Caco-2 (cell line): ENCODE results near the gene AHNAK. TPM values are rescaled to one million over a fixed set of nuclear protein-coding genes. Genes with fewer than 3 reads are reported as not detected.
A peak's percentile ranks its signal among the peaks of the same experiment; 100 is the strongest.

Source experiments
- BruUV-seq: library from RNA; stranded (reverse); fragments of 400-500 nt; replicated peaks from 2 replicates; lab custom pipeline; 2021; lab: Mats Ljungman, UMichigan
- CTCF ChIA-PET: fragments of 300-600 bp; sonication (Branson Sonifier 250); formaldehyde crosslinking; loops from one replicate; lab custom pipeline; 2022; ENCODE audit warnings: antibody characterized with exemption; lab: Charles Lee
- POLR2A ChIA-PET: fragments of 300-600 bp; sonication (Branson Sonifier 250); formaldehyde crosslinking; loops from one replicate; lab custom pipeline; 2022; ENCODE audit warnings: antibody characterized with exemption; lab: Charles Lee
- DNase-seq, 2 experiments: peaks; one replicate each; pipeline versions ENCODE4 v3.0.0 to v3.0.0-alpha.2; 2020 to 2022
- H3K27me3 ChIP-seq: replicated peaks from 2 replicates; pipeline ENCODE4 v1.6.0; 2011; ENCODE audit warnings: low read length; ENCODE audit not compliant: control insufficient read depth, insufficient read depth
- H3K36me3 ChIP-seq: 2 replicates; pipeline ENCODE4 v1.5.1; 2011; ENCODE audit warnings: low read length; ENCODE audit not compliant: control insufficient read depth, insufficient read depth
- H3K4me1 ChIP-seq: fragments of 250-450 bp; sonication (Bioruptor Pico); 2 replicates; pipeline ENCODE4 v1.5.1; 2020; ENCODE audit warnings: mild to moderate bottlenecking
- H3K4me3 ChIP-seq: 2 replicates; pipeline ENCODE4 v1.5.1; 2011; ENCODE audit warnings: low read depth, mild to moderate bottlenecking, control low read depth, low read length
- H3K9me3 ChIP-seq: fragments of 250-450 bp; sonication (Bioruptor Pico); 2 replicates; pipeline ENCODE4 v1.5.1; 2020; ENCODE audit warnings: mild to moderate bottlenecking, moderate library complexity
- H3K27ac Mint-ChIP-seq: one replicate; pipeline ENCODE4 v1.8.0; 2022; ENCODE audit warnings: mixed read lengths; ENCODE audit not compliant: unreplicated experiment
- H3K27me3 Mint-ChIP-seq: one replicate; pipeline ENCODE4 v1.8.0; 2022; ENCODE audit warnings: mixed read lengths; ENCODE audit not compliant: insufficient read depth, unreplicated experiment
- H3K36me3 Mint-ChIP-seq: one replicate; pipeline ENCODE4 v1.8.0; 2022; ENCODE audit warnings: mild to moderate bottlenecking, mixed read lengths; ENCODE audit not compliant: insufficient read depth, unreplicated experiment
- H3K4me1 Mint-ChIP-seq: one replicate; pipeline ENCODE4 v1.8.0; 2022; ENCODE audit warnings: low read depth, mixed read lengths; ENCODE audit not compliant: unreplicated experiment
- H3K4me3 Mint-ChIP-seq: one replicate; pipeline ENCODE4 v1.8.0; 2022; ENCODE audit warnings: mild to moderate bottlenecking, moderate library complexity, mixed read lengths; ENCODE audit not compliant: unreplicated experiment
- H3K9me3 Mint-ChIP-seq: one replicate; pipeline ENCODE4 v1.8.0; 2022; ENCODE audit warnings: mixed read lengths; ENCODE audit not compliant: unreplicated experiment
- CTCF ChIP-seq, 2 experiments: fragments of 200-600 bp in 1 of 2; IDR thresholded peaks; 1 replicate in 1 of 2; 2 replicates in 1 of 2; pipeline versions ENCODE4 v1.5.1 to v1.8.0; 2011 to 2022; ENCODE audit warnings: antibody characterized with exemption in 1 of 2, control low read depth in 1 of 2, inconsistent platforms in 1 of 2, low read depth in 1 of 2, low read length in 1 of 2, mild to moderate bottlenecking in 1 of 2, moderate library complexity in 1 of 2; ENCODE audit not compliant: insufficient read depth in 1 of 2, severe bottlenecking in 1 of 2, unreplicated experiment in 1 of 2
- intact Hi-C: fragments of 100-400 bp; cut with micrococcal nuclease; formaldehyde crosslinking; loops from one replicate; pipeline ENCODE4 v1.10.0; 2022; ENCODE audit not compliant: unreplicated experiment
- total RNA-seq: library from RNA; stranded (reverse); gene quantifications from 2 replicates; pipeline ENCODE4 v1.2.3, GENCODE V29; 2022

Gene AHNAK
- total RNA-seq, 1 experiment from 2014 or later = 312 TPM

- DNase-seq = no peak
- BruUV-seq = no TSS peak
- H3K9me3 ChIP-seq = no peaks in the 10 kb centered on the region; the same call in 1 of the 2 replicates
- no peak overlapping the region for H3K4me3 ChIP-seq
- ChIA-PET POLR2A (interaction anchor here (0.6 kb wide), 1 partner anchor 195 kb away, joined by 5 read pairs; no protein-coding TSS in a partner anchor), CTCF (interaction anchor here (0.6 to 3.3 kb wide), 2 partner anchors 36 kb away, joined by 3 to 18 read pairs; no protein-coding TSS in a partner anchor)
- no peak for TF ChIP-seq CTCF (IDR thresholded peaks at IDR 0.05; ENCODE audit: insufficient read depth in 1 of 2, low read depth in 1 of 2, low read length in 1 of 2, severe bottlenecking in 1 of 2, unreplicated experiment in 1 of 2)
- peak overlapping the region; percentile 85 for H3K27ac Mint-ChIP-seq
- peaks cover 5% of the 10 kb centered on the region for H3K36me3 Mint-ChIP-seq
- no peaks in the 10 kb centered on the region for H3K36me3 ChIP-seq
- intact Hi-C loops = no loop called here
- H3K4me1 Mint-ChIP-seq = peaks cover 50% of the 10 kb centered on the region
- no peaks in the 10 kb centered on the region for H3K27me3 Mint-ChIP-seq
- no peak overlapping the region for H3K4me3 Mint-ChIP-seq
- no peaks in the 10 kb centered on the region for H3K27me3 ChIP-seq
- H3K4me1 ChIP-seq = peaks cover 74% of the 10 kb centered on the region
- H3K9me3 Mint-ChIP-seq = no peaks in the 10 kb centered on the region
Observed at GRCh38 chr11:62506413-62507124, 40.0 kb downstream of the AHNAK start.

GRCh38 chr11:62505440-62506091 lies 41.0 kb downstream of the AHNAK start:
- Histone ChIP-seq H3K9me3 (no peaks in the 10 kb centered on the region; the same call in 1 of the 2 replicates), H3K36me3 (no peaks in the 10 kb centered on the region), H3K4me3 (no peak overlapping the region), H3K4me1 (peaks cover 82% of the 10 kb centered on the region), H3K27me3 (no peaks in the 10 kb centered on the region)
- no peak for TF ChIP-seq CTCF (IDR thresholded peaks at IDR 0.05; ENCODE audit: insufficient read depth in 1 of 2, low read depth in 1 of 2, low read length in 1 of 2, severe bottlenecking in 1 of 2, unreplicated experiment in 1 of 2)
- peaks cover 54% of the 10 kb centered on the region for H3K4me1 Mint-ChIP-seq
- intact Hi-C loops = loop anchor here (2.0 kb wide), 1 partner anchor 25 kb away; no protein-coding TSS in a partner anchor
- no peaks in the 10 kb centered on the region for H3K9me3 Mint-ChIP-seq
- H3K4me3 Mint-ChIP-seq = peak overlapping the region; percentile 9
- BruUV-seq = no TSS peak
- DNase-seq = no peak
- POLR2A ChIA-PET = interaction anchor here (0.6 to 1.0 kb wide), 2 partner anchors 68 to 196 kb away, joined by 5 to 8 read pairs; partner anchors contain the start of gene EEF1G
- H3K27me3 Mint-ChIP-seq = no peaks in the 10 kb centered on the region
- H3K36me3 Mint-ChIP-seq = peaks cover 5% of the 10 kb centered on the region
- CTCF ChIA-PET = interaction anchor here (3.3 kb wide), 1 partner anchor 37 kb away, joined by 18 read pairs; no protein-coding TSS in a partner anchor
- H3K27ac Mint-ChIP-seq = peak overlapping the region; percentile 74

- intact Hi-C loops = loop anchor here (2.0 kb wide), 1 partner anchor 24 kb away; no protein-coding TSS in a partner anchor
- H3K27ac Mint-ChIP-seq = peak overlapping the region; percentile 74
- peak overlapping the region; percentile 9 for H3K4me3 Mint-ChIP-seq
- peaks cover 60% of the 10 kb centered on the region for H3K4me1 Mint-ChIP-seq
- no peaks in the 10 kb centered on the region for H3K27me3 ChIP-seq
- ChIA-PET CTCF (interaction anchor here (0.6 to 3.3 kb wide), 5 partner anchors 24 to 82 kb away, joined by 3 to 18 read pairs (median 6); no protein-coding TSS in a partner anchor), POLR2A (interaction anchor here (0.6 to 1.0 kb wide), 3 partner anchors 42 to 613 kb away, joined by 4 to 8 read pairs (median 8); partner anchors contain the start of genes AHNAK and EEF1G)
- no TSS peak for BruUV-seq
- H3K27me3 Mint-ChIP-seq = no peaks in the 10 kb centered on the region
- H3K9me3 ChIP-seq = no peaks in the 10 kb centered on the region; the same call in 1 of the 2 replicates
- no peaks in the 10 kb centered on the region for H3K36me3 ChIP-seq
- no peaks in the 10 kb centered on the region for H3K9me3 Mint-ChIP-seq
- H3K4me1 ChIP-seq = peaks cover 87% of the 10 kb centered on the region
- TF ChIP-seq CTCF (IDR thresholded peaks at IDR 0.05; ENCODE audit: insufficient read depth in 1 of 2, low read depth in 1 of 2, low read length in 1 of 2, severe bottlenecking in 1 of 2, unreplicated experiment in 1 of 2) = no peak
- H3K4me3 ChIP-seq = no peak overlapping the region
- DNase-seq = no peak
- H3K36me3 Mint-ChIP-seq = peaks cover 5% of the 10 kb centered on the region
Observed at GRCh38 chr11:62505059-62505439, 41.6 kb downstream of the AHNAK start.
